Effector memory CD8-positive, alpha-beta T cell (primary cell): Measurements from ENCODE around the gene DDN.

Experiments
- ATAC-seq: fragments of 150-1000 bp; cut with Tn5 transposase; replicated peaks from 2 replicates; pipeline ENCODE4 v1.10.0; 2021; ENCODE audit warnings: mild to moderate bottlenecking, moderate library complexity
- DNase-seq, 3 experiments: peaks; one replicate each; pipeline ENCODE4 v3.0.0; 2021
- H3K27ac Mint-ChIP-seq, 2 donors: one replicate each; pipeline ENCODE4 v1.8.0; 2022; ENCODE audit warnings: mild to moderate bottlenecking in 2 of 2, mixed read lengths in 2 of 2, moderate library complexity in 2 of 2
- H3K27me3 Mint-ChIP-seq, 2 donors: one replicate each; pipeline ENCODE4 v1.8.0; 2022; ENCODE audit warnings: mixed read lengths in 2 of 2
- H3K36me3 Mint-ChIP-seq: one replicate; pipeline ENCODE4 v1.8.0; 2022; ENCODE audit warnings: mild to moderate bottlenecking, moderate library complexity, mixed read lengths; ENCODE audit not compliant: insufficient read depth
- H3K4me1 Mint-ChIP-seq, 2 donors: one replicate each; pipeline ENCODE4 v1.8.0; 2022; ENCODE audit warnings: low read depth in 2 of 2, mixed read lengths in 2 of 2
- H3K4me3 Mint-ChIP-seq, 2 donors: one replicate each; pipeline ENCODE4 v1.8.0; 2022; ENCODE audit warnings: mild to moderate bottlenecking in 2 of 2, mixed read lengths in 2 of 2, moderate library complexity in 2 of 2
- H3K9me3 Mint-ChIP-seq, 2 donors: one replicate each; pipeline ENCODE4 v1.8.0; 2022; ENCODE audit warnings: mixed read lengths in 2 of 2

DDN gene

GRCh38 chr12:48980389-48980952, 18.7 kb downstream of the DDN start:
- no peak for ATAC-seq
- Mint-ChIP-seq H3K9me3 (no peaks in the 10 kb centered on the region), H3K27me3 (peaks cover 0 to under 1% of the 10 kb centered on the region in 2 donors), H3K4me3 (peak overlapping the region; percentile 86 to 91), H3K4me1 (peaks cover 45 to 50% of the 10 kb centered on the region in 2 donors), H3K36me3 (peaks cover 43% of the 10 kb centered on the region), H3K27ac (peak overlapping the region; percentile 85 to 94)
- DNase-seq: peak in 2 of 3 experiments; percentile 27 to 43

GRCh38 chr12:48979602-48980388, 19.4 kb downstream of the DDN start:
- Mint-ChIP-seq H3K4me1 (peaks cover 45 to 50% of the 10 kb centered on the region in 2 donors), H3K36me3 (peaks cover 43% of the 10 kb centered on the region), H3K27ac (peak overlapping the region; percentile 85 to 94)

GRCh38 chr12:48978741-48979601, 20.2 kb downstream of the DDN start:
- peak overlapping the region; percentile 85 to 94 for H3K27ac Mint-ChIP-seq
- ATAC-seq (peak; percentile 2), DNase-seq (no peak)
- peaks cover 0 to 4% of the 10 kb centered on the region in 2 donors for H3K27me3 Mint-ChIP-seq
- H3K36me3 Mint-ChIP-seq: peaks cover 42% of the 10 kb centered on the region
- no peaks in the 10 kb centered on the region for H3K9me3 Mint-ChIP-seq
- H3K4me3 Mint-ChIP-seq: peak overlapping the region; percentile 86 to 91
- peaks cover 45 to 50% of the 10 kb centered on the region in 2 donors for H3K4me1 Mint-ChIP-seq

More at GRCh38 chr12:48979602-48980388, 19.4 kb downstream of the DDN start:
- Mint-ChIP-seq H3K27me3 (no peaks in the 10 kb centered on the region), H3K4me3 (peak overlapping the region; percentile 86 to 91), H3K9me3 (no peaks in the 10 kb centered on the region)
- DNase-seq (peak; percentile 53 to 62 (median 58)), ATAC-seq (peak; percentile 34)

GRCh38 chr12:48978291-48978740, 20.9 kb downstream of the DDN start, which contains the start of gene WNT1:
Gene WNT1 (plus strand): TSS chr12:48978322. CDS start chr12:48978651, 329 bp downstream.
- Mint-ChIP-seq H3K4me1 (peaks cover 45 to 47% of the 10 kb centered on the region in 2 donors), H3K27ac (peak within 1 kb of the TSS; percentile 85 to 94), H3K27me3 (peaks cover 5 to 10% of the 10 kb centered on the region in 2 donors), H3K9me3 (no peaks in the 10 kb centered on the region), H3K36me3 (peaks cover 42% of the 10 kb centered on the region), H3K4me3 (peak within 1 kb of the TSS; percentile 86 to 91)
- DNase-seq: peak in 1 of 3 experiments; percentile 19
- ATAC-seq: peak; percentile 1

- Mint-ChIP-seq H3K4me1 (peaks cover 44 to 49% of the 10 kb centered on the region in 2 donors), H3K4me3 (peak overlapping the region; percentile 60 to 91), H3K27me3 (peaks cover 10 to 17% of the 10 kb centered on the region in 2 donors), H3K9me3 (no peaks in the 10 kb centered on the region), H3K36me3 (peaks cover 42% of the 10 kb centered on the region), H3K27ac (peak overlapping the region; percentile 85)
- peak; percentile 55 for ATAC-seq
- DNase-seq: peak; percentile 84 to 90 (median 86)
Observed at GRCh38 chr12:48977290-48978281, 21.6 kb downstream of the DDN start.

GRCh38 chr12:48973941-48974673, 25.1 kb downstream of the DDN start:
- Mint-ChIP-seq H3K27me3 (peaks cover 32 to 41% of the 10 kb centered on the region in 2 donors), H3K9me3 (no peaks in the 10 kb centered on the region), H3K4me3 (no peak overlapping the region), H3K36me3 (peaks cover 25% of the 10 kb centered on the region), H3K27ac (no peak overlapping the region), H3K4me1 (peaks cover 33 to 40% of the 10 kb centered on the region in 2 donors)
- ATAC-seq (no peak), DNase-seq (peak in 1 of 3 experiments; percentile 36)

GRCh38 chr12:48973531-48973930, 25.6 kb downstream of the DDN start:
- Mint-ChIP-seq H3K4me1 (peaks cover 28 to 35% of the 10 kb centered on the region in 2 donors), H3K36me3 (peaks cover 20% of the 10 kb centered on the region), H3K27ac (no peak overlapping the region), H3K27me3 (peaks cover 32 to 41% of the 10 kb centered on the region in 2 donors), H3K9me3 (no peaks in the 10 kb centered on the region), H3K4me3 (no peak overlapping the region)
- ATAC-seq: no peak
- no peak for DNase-seq

GRCh38 chr12:48972952-48973483, 26.2 kb downstream of the DDN start:
- Mint-ChIP-seq H3K27ac (no peak overlapping the region), H3K4me1 (peaks cover 28 to 35% of the 10 kb centered on the region in 2 donors), H3K27me3 (peaks cover 32 to 41% of the 10 kb centered on the region in 2 donors), H3K9me3 (no peaks in the 10 kb centered on the region), H3K36me3 (peaks cover 20% of the 10 kb centered on the region), H3K4me3 (no peak overlapping the region)
- DNase-seq (no peak), ATAC-seq (no peak)

GRCh38 chr12:48972213-48972951, 26.8 kb downstream of the DDN start:
- Mint-ChIP-seq H3K27ac (peak overlapping the region; percentile 19 to 68), H3K9me3 (no peaks in the 10 kb centered on the region), H3K4me3 (peak overlapping the region; percentile 74 to 89), H3K36me3 (peaks cover 14% of the 10 kb centered on the region), H3K27me3 (peaks cover 32 to 41% of the 10 kb centered on the region in 2 donors), H3K4me1 (peaks cover 22 to 29% of the 10 kb centered on the region in 2 donors)
- ATAC-seq (peak; percentile 18), DNase-seq (peak in 1 of 3 experiments; percentile 17)

- Mint-ChIP-seq H3K9me3 (no peaks in the 10 kb centered on the region), H3K36me3 (peaks cover 12% of the 10 kb centered on the region), H3K4me3 (peak overlapping the region; percentile 74 to 89), H3K4me1 (peaks cover 18 to 25% of the 10 kb centered on the region in 2 donors), H3K27me3 (peaks cover 32 to 41% of the 10 kb centered on the region in 2 donors), H3K27ac (peak overlapping the region in 1 of 2 donors; percentile 19)
- DNase-seq: no peak
- ATAC-seq: no peak
Observed at GRCh38 chr12:48970702-48971334, 28.4 kb downstream of the DDN start.
